Pancreas (tissue), 10 donors: Measurements from ENCODE around the gene PVRIG. TPM values are rescaled to one million over a fixed set of nuclear protein-coding genes. Genes with fewer than 3 reads are reported as not detected.

Experiments
- ATAC-seq, 4 donors: fragments of 200-7000 bp; cut with Tn5 transposase; one replicate each; pipeline versions ENCODE4 v1.8.0 to v1.9.1; 2020; ENCODE audit warnings: mild to moderate bottlenecking in 4 of 4, moderate library complexity in 4 of 4
- DNase-seq, 6 donors: peaks; one replicate each; pipeline ENCODE4 v3.0.0-alpha.2; 2020
- FAIRE-seq: peaks from 2 replicates; lab custom pipeline; 2012; peaks lifted over from hg19 to GRCh38; lab: Jason Lieb, UNC
- H3K27ac ChIP-seq, 4 donors: fragments of 200-600 bp; sonication (generic); 1 replicate in 3 of 4; 2 replicates in 1 of 4; pipeline versions ENCODE4 v1.5.0 to v1.8.0; 2020
- H3K27me3 ChIP-seq, 4 donors: fragments of 200-600 bp; one replicate each; pipeline ENCODE4 v1.8.0; 2021
- H3K36me3 ChIP-seq, 3 donors: fragments of 200-600 bp; sonication (generic) in 1 of 3; one replicate each; pipeline versions ENCODE4 v1.5.0 to v1.8.0; 2020 to 2021
- H3K4me1 ChIP-seq, 3 donors: fragments of 200-600 bp; one replicate each; pipeline ENCODE4 v1.8.0; 2021
- H3K4me3 ChIP-seq, 4 donors: fragments of 200-600 bp; sonication (generic) in 2 of 4; one replicate each; pipeline versions ENCODE4 v1.5.0 to v1.8.0; 2020 to 2021
- H3K9me3 ChIP-seq, 4 donors: fragments of 200-600 bp; one replicate each; pipeline ENCODE4 v1.8.0; 2021
- WGBS, 2 donors: extraction: QIAGEN DNeasy Blood & Tissue Kit; methylation state at CpG; one replicate each; pipeline ENCODE4 v1.1.7; 2013; 5-methylcytosine and 5-hydroxymethylcytosine counted together
- intact Hi-C, 3 donors: fragments of 100-400 bp; cut with DNase I; formaldehyde crosslinking; loops; one replicate each; pipeline versions ENCODE4 v1.11.1 to v1.14.2; 2022
- polyA plus RNA-seq, 2 donors: library from polyadenylated mRNA; stranded (reverse); fragments of 200-250 nt; gene quantifications; one replicate each; pipeline ENCODE4 v1.2.3, GENCODE V29; 2013
- total RNA-seq, 6 donors: library from RNA; stranded (reverse); fragmentation: NEBNext Ultra II Directional in 4 of 6; extraction: Animal tissue kit (Norgen Biotek cat#: 25700) in 4 of 6; gene quantifications; one replicate each; pipeline versions ENCODE4 v1.2.1 to v1.2.4, GENCODE V29; 2021 to 2023
- TF ChIP-seq, protein P1 (sequence below), 4 donors: fragments of 200-600 bp; sonication (generic) in 3 of 4; IDR thresholded peaks; one replicate each; pipeline versions ENCODE4 v1.5.0 to v1.8.0; 2021; ENCODE audit warnings: antibody characterized with exemption in 4 of 4
- donor health status: healthy with polysubstance abuse.
- donor health status: DM: no; HTN: no; CAD: no; lungs with moderate emphysema.
- donor health status: DM: no; HTN: no; CAD: no.
- donor health status: control.
- donor health status: control.
- donor health status: Bipolar disorder and iron deficiency.
- donor health status: DM: yes; HTN: yes; CAD: no.
- donor health status: DM: no; HTN: no; CAD: no.
- donor health status: DM: no; HTN: no; CAD: no.
- donor health status: DM: yes; HTN: yes; CAD: no.

The PVRIG gene
- total and polyA plus RNA-seq, 8 donors, result 0.09 to 0.34 (median 0.22) TPM; not detected in 5

GRCh38 chr7:100198266-100198665 lies 21.5 kb upstream of the PVRIG start:
- DNase-seq (no peak), FAIRE-seq (no peak), ATAC-seq (no peak)
- WGBS, 2 donors, result 88 to 92% methylated on average over 10 of the region's 10 CpGs
- TF ChIP-seq, protein P1, sequence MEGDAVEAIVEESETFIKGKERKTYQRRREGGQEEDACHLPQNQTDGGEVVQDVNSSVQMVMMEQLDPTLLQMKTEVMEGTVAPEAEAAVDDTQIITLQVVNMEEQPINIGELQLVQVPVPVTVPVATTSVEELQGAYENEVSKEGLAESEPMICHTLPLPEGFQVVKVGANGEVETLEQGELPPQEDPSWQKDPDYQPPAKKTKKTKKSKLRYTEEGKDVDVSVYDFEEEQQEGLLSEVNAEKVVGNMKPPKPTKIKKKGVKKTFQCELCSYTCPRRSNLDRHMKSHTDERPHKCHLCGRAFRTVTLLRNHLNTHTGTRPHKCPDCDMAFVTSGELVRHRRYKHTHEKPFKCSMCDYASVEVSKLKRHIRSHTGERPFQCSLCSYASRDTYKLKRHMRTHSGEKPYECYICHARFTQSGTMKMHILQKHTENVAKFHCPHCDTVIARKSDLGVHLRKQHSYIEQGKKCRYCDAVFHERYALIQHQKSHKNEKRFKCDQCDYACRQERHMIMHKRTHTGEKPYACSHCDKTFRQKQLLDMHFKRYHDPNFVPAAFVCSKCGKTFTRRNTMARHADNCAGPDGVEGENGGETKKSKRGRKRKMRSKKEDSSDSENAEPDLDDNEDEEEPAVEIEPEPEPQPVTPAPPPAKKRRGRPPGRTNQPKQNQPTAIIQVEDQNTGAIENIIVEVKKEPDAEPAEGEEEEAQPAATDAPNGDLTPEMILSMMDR (IDR thresholded peaks at IDR 0.05), result no peak
- Histone ChIP-seq H3K27me3 (no peaks in the 10 kb centered on the region), H3K4me1 (no peaks in the 10 kb centered on the region), H3K27ac (no peak overlapping the region), H3K4me3 (no peak overlapping the region), H3K9me3 (no peaks in the 10 kb centered on the region), H3K36me3 (no peaks in the 10 kb centered on the region)
- intact Hi-C loops, result no loop called here

GRCh38 chr7:100200693-100201092 lies 19.1 kb upstream of the PVRIG start:
- WGBS, 2 donors, result 39 to 44% methylated on average over 11 of the region's 11 CpGs
- Histone ChIP-seq H3K36me3 (no peaks in the 10 kb centered on the region), H3K27ac (no peak overlapping the region), H3K4me1 (no peaks in the 10 kb centered on the region), H3K4me3 (no peak overlapping the region), H3K9me3 (no peaks in the 10 kb centered on the region), H3K27me3 (no peaks in the 10 kb centered on the region)
- intact Hi-C loops, result no loop called here
- no peak for FAIRE-seq
- TF ChIP-seq, protein P1 (IDR thresholded peaks at IDR 0.05), result no peak
- DNase-seq, result peak in 1 of 6 donors; percentile 54
- ATAC-seq, result peak in 3 of 4 donors; percentile 23 to 55 (median 30)

GRCh38 chr7:100204454-100204853 lies 15.3 kb upstream of the PVRIG start:
- Histone ChIP-seq H3K27me3 (no peaks in the 10 kb centered on the region), H3K4me1 (no peaks in the 10 kb centered on the region), H3K9me3 (no peaks in the 10 kb centered on the region), H3K4me3 (no peak overlapping the region), H3K27ac (no peak overlapping the region), H3K36me3 (no peaks in the 10 kb centered on the region)
- intact Hi-C loops, result no loop called here
- ATAC-seq (no peak), DNase-seq (peak in 1 of 6 donors; percentile 23), FAIRE-seq (no peak)
- TF ChIP-seq, protein P1 (IDR thresholded peaks at IDR 0.05), result no peak
- 77 to 84% methylated on average over 9 of the region's 9 CpGs for WGBS, 2 donors

GRCh38 chr7:100208911-100209408 lies 10.8 kb upstream of the PVRIG start:
- H3K36me3 ChIP-seq, result no peaks in the 10 kb centered on the region
- H3K27me3 ChIP-seq, result no peaks in the 10 kb centered on the region
- DNase-seq, result peak in 1 of 6 donors; percentile 57
- H3K27ac ChIP-seq, result no peak overlapping the region
- H3K9me3 ChIP-seq, result no peaks in the 10 kb centered on the region
- no peaks in the 10 kb centered on the region for H3K4me1 ChIP-seq
- intact Hi-C loops, result no loop called here
- 17 to 20% methylated on average over 6 of the region's 6 CpGs for WGBS, 2 donors
- H3K4me3 ChIP-seq, result no peak overlapping the region
- TF ChIP-seq, protein P1 (IDR thresholded peaks at IDR 0.05), result no peak
- peak; percentile 28 to 65 (median 55) for ATAC-seq
- no peak for FAIRE-seq

DNA sequence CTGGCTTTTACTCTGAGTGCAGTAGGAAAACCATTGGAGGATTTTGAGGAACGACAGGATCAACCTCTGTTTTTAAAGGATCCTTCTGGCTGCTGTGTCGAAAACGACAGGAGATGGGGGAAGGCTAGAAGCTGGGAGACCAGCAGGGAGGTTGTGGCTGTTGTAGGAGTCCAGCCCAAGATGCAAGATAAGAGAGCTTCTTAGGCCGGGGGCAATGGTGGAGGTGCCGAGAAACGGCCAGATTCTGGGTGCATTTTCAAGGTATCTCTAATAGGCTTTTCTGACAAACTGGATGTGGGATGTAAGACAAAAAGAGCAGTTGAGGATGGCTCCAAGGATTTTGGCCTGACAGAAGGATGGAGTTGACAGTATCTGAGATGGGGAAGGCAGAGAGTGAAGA lies 10.3 kb upstream of the PVRIG start:
- TF ChIP-seq, protein P1 (IDR thresholded peaks at IDR 0.05), result no peak
- no peak for FAIRE-seq
- intact Hi-C loops, result no loop called here
- peak in 1 of 6 donors; percentile 24 for DNase-seq
- 55 to 70% methylated on average over 6 of the region's 6 CpGs for WGBS, 2 donors
- Histone ChIP-seq H3K27me3 (no peaks in the 10 kb centered on the region), H3K36me3 (no peaks in the 10 kb centered on the region), H3K27ac (no peak overlapping the region), H3K4me3 (no peak overlapping the region), H3K9me3 (no peaks in the 10 kb centered on the region), H3K4me1 (no peaks in the 10 kb centered on the region)
- ATAC-seq, result no peak
